Panc1 (cell line): ENCODE measurements around the gene WDR64. TPM values are rescaled to one million over a fixed set of nuclear protein-coding genes. Genes with fewer than 3 reads are reported as not detected.

Experiments
- ATAC-seq: fragments of 200-7000 bp; cut with Tn5 transposase; 2 replicates; pipeline ENCODE4 v1.9.1; 2020; ENCODE audit warnings: mild to moderate bottlenecking, moderate library complexity
- BruUV-seq: library from RNA; stranded (reverse); fragments of 400-500 nt; replicated peaks from 2 replicates; lab custom pipeline; 2021; lab: Mats Ljungman, UMichigan
- CTCF ChIA-PET: fragments of 300-600 bp; sonication (Branson Sonifier 250); formaldehyde crosslinking; loops from one replicate; lab custom pipeline; 2022; ENCODE audit warnings: antibody characterized with exemption; lab: Charles Lee
- POLR2A ChIA-PET: fragments of 300-600 bp; sonication (Branson Sonifier 250); formaldehyde crosslinking; loops from one replicate; lab custom pipeline; 2022; ENCODE audit warnings: antibody characterized with exemption; lab: Charles Lee
- DNase-seq: peaks from one replicate; pipeline ENCODE4 v3.0.0-alpha.2; 2010; ENCODE audit warnings: low read depth, low spot score
- H3K27ac ChIP-seq: 2 replicates; pipeline ENCODE4 v1.5.1; 2011; ENCODE audit warnings: mild to moderate bottlenecking, low read length, inconsistent platforms
- H3K27me3 ChIP-seq: fragments of 200-500 bp; sonication (Bioruptor generic); 2 replicates; pipeline ENCODE4 v1.6.0; 2014; ENCODE audit warnings: low read length, inconsistent platforms; ENCODE audit not compliant: control insufficient read depth, insufficient read depth
- H3K36me3 ChIP-seq: fragments of 200-500 bp; sonication (Bioruptor generic); 2 replicates; pipeline ENCODE4 v1.5.1; 2014; ENCODE audit warnings: inconsistent platforms, mild to moderate bottlenecking, low read length, moderate library complexity; ENCODE audit not compliant: control insufficient read depth, insufficient read depth
- H3K4me1 ChIP-seq: 2 replicates; pipeline ENCODE4 v1.5.1; 2011; ENCODE audit warnings: inconsistent platforms, mild to moderate bottlenecking, low read length, moderate library complexity; ENCODE audit not compliant: control insufficient read depth, insufficient read depth
- H3K4me3 ChIP-seq, 2 experiments: 2 replicates each; pipeline ENCODE4 v1.5.1; 2011 to 2012; ENCODE audit warnings: low read depth in 2 of 2, low read length in 2 of 2, mild to moderate bottlenecking in 2 of 2, inconsistent platforms in 1 of 2, moderate library complexity in 1 of 2
- H3K9me3 ChIP-seq: fragments of 200-500 bp; sonication (Bioruptor generic); 2 replicates; pipeline ENCODE4 v1.5.1; 2014; ENCODE audit warnings: low read depth, mild to moderate bottlenecking, inconsistent platforms, low read length, moderate library complexity; ENCODE audit not compliant: control insufficient read depth, insufficient read depth
- POLR2AphosphoS5 ChIP-seq: IDR thresholded peaks from 2 replicates; pipeline ENCODE4 v1.6.1; 2012; ENCODE audit warnings: mild to moderate bottlenecking, low read depth, low read length, moderate library complexity
- REST ChIP-seq, 2 experiments: IDR thresholded peaks; 2 replicates each; pipeline ENCODE4 v1.6.1; 2011 to 2012; ENCODE audit warnings: low read depth in 2 of 2, control low read depth in 1 of 2, low read length in 1 of 2, mild to moderate bottlenecking in 1 of 2, moderate library complexity in 1 of 2; ENCODE audit not compliant: insufficient read depth in 1 of 2
- SIN3A ChIP-seq: IDR thresholded peaks from 2 replicates; pipeline ENCODE4 v1.6.1; 2012; ENCODE audit warnings: low read depth, mild to moderate bottlenecking, low read length, moderate library complexity, borderline replicate concordance; ENCODE audit not compliant: insufficient read depth
- TCF7L2 ChIP-seq: IDR thresholded peaks from 2 replicates; pipeline ENCODE4 v1.6.1; 2011; ENCODE audit warnings: mild to moderate bottlenecking, low read depth, low read length, inconsistent platforms
- in situ Hi-C: cut with HindIII; loops from 2 replicates; pipeline ENCODE4 v1.10.0; 2016; ENCODE audit warnings: low sequenced_read_pairs, low pct_unique_long_range_greater_than_20kb
- intact Hi-C: fragments of 100-400 bp; cut with micrococcal nuclease; formaldehyde crosslinking; loops from one replicate; pipeline ENCODE4 v1.10.0; 2022; ENCODE audit not compliant: unreplicated experiment
- total RNA-seq: library from RNA; stranded (reverse); gene quantifications from one replicate; pipeline ENCODE4 v1.2.1, GENCODE V29; 2021; ENCODE audit not compliant: unreplicated experiment
- TF ChIP-seq, protein P1 (sequence below): fragments of 450-650 bp; IDR thresholded peaks from 2 replicates; pipeline ENCODE4 v1.5.1; 2017; ENCODE audit warnings: mild to moderate bottlenecking

The WDR64 gene
- total RNA-seq, 1 experiment from 2014 or later: not detected

- ChIA-PET CTCF (no interaction called here), POLR2A (no interaction called here)
- ATAC-seq: no peak
- no peaks in the 10 kb centered on the region for H3K4me1 ChIP-seq
- H3K27me3 ChIP-seq: no peaks in the 10 kb centered on the region
- DNase-seq: no peak
- intact Hi-C loops: no loop called here
- H3K9me3 ChIP-seq: no peaks in the 10 kb centered on the region
- no TSS peak for BruUV-seq
- TF ChIP-seq, protein P1, sequence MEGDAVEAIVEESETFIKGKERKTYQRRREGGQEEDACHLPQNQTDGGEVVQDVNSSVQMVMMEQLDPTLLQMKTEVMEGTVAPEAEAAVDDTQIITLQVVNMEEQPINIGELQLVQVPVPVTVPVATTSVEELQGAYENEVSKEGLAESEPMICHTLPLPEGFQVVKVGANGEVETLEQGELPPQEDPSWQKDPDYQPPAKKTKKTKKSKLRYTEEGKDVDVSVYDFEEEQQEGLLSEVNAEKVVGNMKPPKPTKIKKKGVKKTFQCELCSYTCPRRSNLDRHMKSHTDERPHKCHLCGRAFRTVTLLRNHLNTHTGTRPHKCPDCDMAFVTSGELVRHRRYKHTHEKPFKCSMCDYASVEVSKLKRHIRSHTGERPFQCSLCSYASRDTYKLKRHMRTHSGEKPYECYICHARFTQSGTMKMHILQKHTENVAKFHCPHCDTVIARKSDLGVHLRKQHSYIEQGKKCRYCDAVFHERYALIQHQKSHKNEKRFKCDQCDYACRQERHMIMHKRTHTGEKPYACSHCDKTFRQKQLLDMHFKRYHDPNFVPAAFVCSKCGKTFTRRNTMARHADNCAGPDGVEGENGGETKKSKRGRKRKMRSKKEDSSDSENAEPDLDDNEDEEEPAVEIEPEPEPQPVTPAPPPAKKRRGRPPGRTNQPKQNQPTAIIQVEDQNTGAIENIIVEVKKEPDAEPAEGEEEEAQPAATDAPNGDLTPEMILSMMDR: no peak
- H3K36me3 ChIP-seq: no peaks in the 10 kb centered on the region
- H3K4me3 ChIP-seq: no peak overlapping the region
- H3K27ac ChIP-seq: no peak overlapping the region
- in situ Hi-C loops: no loop called here
Measured at GRCh38 chr1:241647658-241648057, 4.4 kb upstream of the WDR64 start.

DNA sequence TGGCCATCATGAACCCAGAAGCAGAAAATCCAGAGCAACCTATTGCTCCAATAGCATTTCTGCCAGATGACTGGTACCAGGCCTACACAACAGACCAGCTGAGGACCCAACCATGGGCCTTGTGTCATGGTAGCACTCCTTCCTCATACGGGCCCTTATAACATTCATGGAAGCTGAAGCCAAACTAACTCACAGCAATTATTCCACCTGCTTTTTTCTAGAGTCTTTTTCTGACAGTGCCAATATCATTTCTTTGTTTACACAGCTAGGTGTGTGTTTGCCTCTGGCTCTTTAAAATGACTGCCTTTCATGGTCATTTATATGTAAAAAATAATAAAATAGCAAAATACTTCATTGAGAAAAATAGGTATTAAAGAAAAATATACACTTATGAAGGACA lies 3.9 kb upstream of the WDR64 start:
- TF ChIP-seq SIN3A (no peak), TCF7L2 (no peak), POLR2AphosphoS5 (no peak), REST (IDR thresholded peaks at IDR 0.05; ENCODE audit: insufficient read depth in 1 of 2, low read depth in 2 of 2, low read length in 1 of 2) (no peak)
- TF ChIP-seq, protein P1: no peak
- BruUV-seq: no TSS peak
- DNase-seq (no peak), ATAC-seq (no peak)
- H3K4me1 ChIP-seq: no peaks in the 10 kb centered on the region
- no peak overlapping the region for H3K27ac ChIP-seq
- in situ Hi-C loops (no loop called here), intact Hi-C loops (no loop called here)
- no peaks in the 10 kb centered on the region for H3K9me3 ChIP-seq
- POLR2A ChIA-PET: no interaction called here
- H3K36me3 ChIP-seq: no peaks in the 10 kb centered on the region
- no peaks in the 10 kb centered on the region for H3K27me3 ChIP-seq
- CTCF ChIA-PET: no interaction called here
- no peak overlapping the region for H3K4me3 ChIP-seq

DNA sequence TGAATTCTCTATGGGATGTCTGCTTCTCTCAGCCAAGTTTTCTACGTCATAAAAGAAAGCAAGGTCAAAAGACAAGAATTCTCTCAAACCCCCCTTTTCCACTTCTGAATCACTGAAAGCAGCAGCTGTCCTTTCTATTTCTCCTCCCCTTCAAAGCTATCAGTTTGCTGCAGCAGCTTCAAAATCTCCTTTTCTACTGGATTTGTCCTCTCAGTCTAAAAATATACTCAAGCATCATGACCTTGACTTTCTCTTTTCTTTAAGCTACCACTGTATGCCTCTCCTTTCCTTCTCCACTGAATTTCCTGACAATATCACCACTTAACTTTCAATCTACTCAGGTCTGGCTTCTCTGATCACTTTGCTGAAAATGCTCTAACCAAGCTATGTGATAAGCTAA lies 1.9 kb downstream of the WDR64 start:
- Histone ChIP-seq H3K27ac (no peak overlapping the region), H3K4me3 (no peak overlapping the region), H3K27me3 (no peaks in the 10 kb centered on the region), H3K4me1 (no peaks in the 10 kb centered on the region), H3K9me3 (no peaks in the 10 kb centered on the region), H3K36me3 (no peaks in the 10 kb centered on the region)
- TF ChIP-seq REST (IDR thresholded peaks at IDR 0.05; ENCODE audit: insufficient read depth in 1 of 2, low read depth in 2 of 2, low read length in 1 of 2): no peak
- no peak for TF ChIP-seq SIN3A
- TF ChIP-seq POLR2AphosphoS5: no peak
- no peak for TF ChIP-seq TCF7L2
- TF ChIP-seq, protein P1: no peak
- ChIA-PET POLR2A (no interaction called here), CTCF (no interaction called here)
- intact Hi-C loops: no loop called here
- DNase-seq: no peak
- in situ Hi-C loops: no loop called here
- no TSS peak for BruUV-seq
- ATAC-seq: no peak
